ENCODE measurements around the gene HMCN2. TPM values are rescaled to one million over a fixed set of nuclear protein-coding genes. Genes with fewer than 3 reads are reported as not detected.

The HMCN2 gene
- total and polyA plus RNA-seq, 2 experiments from 2014 or later, result not detected

DNA sequence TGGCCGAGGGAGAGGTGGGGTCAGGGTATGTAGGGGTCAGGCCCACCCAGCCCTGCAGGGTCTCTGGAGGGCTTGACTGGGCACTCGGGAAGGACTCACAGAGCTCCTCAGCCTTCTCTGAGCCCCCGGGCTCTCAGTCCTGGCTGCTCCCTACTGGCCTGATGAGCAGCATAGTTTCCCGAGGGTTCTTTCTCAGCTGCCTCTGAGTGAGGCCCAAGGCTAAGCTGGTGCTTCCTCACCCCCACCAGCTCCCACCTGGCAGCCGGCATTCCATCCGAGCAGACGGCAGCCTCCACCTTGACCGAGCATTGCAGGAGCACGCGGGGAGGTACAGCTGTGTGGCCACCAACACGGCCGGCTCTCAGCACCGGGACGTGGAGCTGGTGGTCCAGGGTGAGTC lies 56.0 kb downstream of the HMCN2 start:
- WGBS, 2 experiments (ENCODE audit: low coverage in 1 of 2, low lambda C conversion rate in 2 of 2, missing lambda C conversion rate in 2 of 2), result 76 to 82% methylated on average over 14 of the region's 14 CpGs
- Histone ChIP-seq H2AFZ (no peak overlapping the region), H3K9ac (no peak overlapping the region), H3F3A (ENCODE audit: insufficient read depth) (no peaks in the 10 kb centered on the region), H3K27ac (no peak overlapping the region), H3K4me3 (no peak overlapping the region), H3K4me1 (ENCODE audit: insufficient read depth) (no peaks in the 10 kb centered on the region), H3K36me3 (ENCODE audit: low read depth) (no peaks in the 10 kb centered on the region), H3K9me3 (ENCODE audit: low read depth) (no peaks in the 10 kb centered on the region), H3K27me3 (replicated peaks; ENCODE audit: insufficient read depth) (peaks cover 17% of the 10 kb centered on the region; the same call in 1 of the 2 replicates), H3K4me2 (ENCODE audit: unreplicated experiment) (no peak overlapping the region), H3K79me2 (ENCODE audit: insufficient read depth) (no peaks in the 10 kb centered on the region), H3K9me2 (ENCODE audit: insufficient read depth) (no peaks in the 10 kb centered on the region), H4K20me1 (ENCODE audit: insufficient read depth) (no peaks in the 10 kb centered on the region)
- in situ Hi-C loops (cut with MboI), result no loop called here
- DNase-seq, result no peak
- TF ChIP-seq EZH2phosphoT487 (IDR thresholded peaks at IDR 0.05; ENCODE audit: insufficient read depth, low read depth) (no peak), EZH2 (IDR thresholded peaks at IDR 0.05; ENCODE audit: insufficient read depth, poor library complexity, severe bottlenecking) (no peak)

DNA sequence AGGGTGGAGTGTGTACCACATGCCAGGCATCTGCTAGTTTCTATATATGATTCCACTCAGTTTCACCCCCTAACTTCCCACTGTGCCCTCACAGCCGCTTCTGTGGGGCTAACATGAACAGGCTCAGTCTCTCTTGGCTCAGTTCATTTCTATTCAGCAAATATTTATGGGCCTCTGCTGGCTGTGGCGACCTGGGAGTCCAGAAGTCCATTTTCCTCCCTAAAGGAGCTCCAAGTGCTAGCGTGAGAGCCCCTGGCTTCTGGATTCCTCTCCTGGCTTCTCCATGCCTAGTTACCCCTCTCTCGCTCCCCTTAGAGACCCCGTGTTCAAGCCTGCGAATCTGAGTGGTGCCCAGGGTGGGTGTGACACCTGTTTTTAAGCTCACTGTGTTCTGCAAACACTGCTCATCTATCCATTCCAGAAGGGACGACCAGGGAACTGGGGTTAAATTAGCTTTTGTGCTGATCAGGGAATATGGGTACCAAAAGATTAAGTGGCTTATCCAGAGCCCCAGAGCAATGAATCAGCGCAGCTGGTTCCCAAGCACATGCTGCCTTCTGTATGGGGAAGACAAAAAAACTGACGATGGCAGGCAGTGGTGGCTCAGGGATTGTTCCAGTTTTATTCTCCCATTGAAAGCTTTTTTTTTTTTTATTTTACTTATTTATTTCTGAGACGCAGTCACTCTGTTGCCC lies 57.6 kb downstream of the HMCN2 start:
- Histone ChIP-seq H3F3A (ENCODE audit: insufficient read depth) (no peaks in the 10 kb centered on the region), H2AFZ (no peak overlapping the region), H3K27me3 (replicated peaks; ENCODE audit: insufficient read depth) (peaks cover 12% of the 10 kb centered on the region; the same call in 1 of the 2 replicates), H3K9me3 (ENCODE audit: low read depth) (no peaks in the 10 kb centered on the region), H3K9ac (no peak overlapping the region), H3K4me2 (ENCODE audit: unreplicated experiment) (no peak overlapping the region), H4K20me1 (ENCODE audit: insufficient read depth) (no peaks in the 10 kb centered on the region), H3K36me3 (ENCODE audit: low read depth) (no peaks in the 10 kb centered on the region), H3K79me2 (ENCODE audit: insufficient read depth) (no peaks in the 10 kb centered on the region), H3K4me1 (ENCODE audit: insufficient read depth) (peaks cover 8% of the 10 kb centered on the region), H3K4me3 (no peak overlapping the region), H3K27ac (no peak overlapping the region), H3K9me2 (ENCODE audit: insufficient read depth) (no peaks in the 10 kb centered on the region)
- DNase-seq, result no peak
- TF ChIP-seq EZH2phosphoT487 (IDR thresholded peaks at IDR 0.05; ENCODE audit: insufficient read depth, low read depth) (no peak), EZH2 (IDR thresholded peaks at IDR 0.05; ENCODE audit: insufficient read depth, poor library complexity, severe bottlenecking) (no peak)
- 63 to 66% methylated on average over 10 of the region's 10 CpGs for WGBS, 2 experiments (ENCODE audit: low coverage in 1 of 2, low lambda C conversion rate in 2 of 2, missing lambda C conversion rate in 2 of 2)
- in situ Hi-C loops (cut with MboI), result no loop called here

DNA sequence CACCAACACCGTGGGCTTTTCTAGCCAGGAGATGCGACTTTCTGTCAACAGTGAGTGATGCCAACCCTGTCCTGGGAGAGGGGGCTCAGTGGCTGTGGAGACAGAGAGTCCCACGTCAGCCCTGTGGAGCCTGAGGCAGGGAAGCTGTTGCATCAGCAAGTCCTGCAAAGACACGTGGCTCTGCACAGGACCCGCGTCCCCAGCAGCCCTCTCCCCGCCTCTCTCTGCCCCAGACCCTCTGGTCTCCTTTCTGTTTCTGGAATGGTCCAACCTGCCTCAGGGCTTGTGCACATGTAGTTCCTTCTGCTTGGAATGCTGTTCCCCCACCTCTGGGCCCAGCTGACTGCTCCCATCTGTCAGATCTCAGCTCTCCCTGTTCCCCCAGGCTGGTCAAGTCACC lies 60.4 kb downstream of the HMCN2 start:
- 82 to 86% methylated on average over 7 of the region's 7 CpGs for WGBS, 2 experiments (ENCODE audit: low coverage in 1 of 2, low lambda C conversion rate in 2 of 2, missing lambda C conversion rate in 2 of 2)
- no peak for DNase-seq
- Histone ChIP-seq H3K27me3 (replicated peaks; ENCODE audit: insufficient read depth) (0 out of 2 replicates have a peak, but pooled peaks cover 5% of the 10 kb centered on the region), H3K4me1 (ENCODE audit: insufficient read depth) (peaks cover 11% of the 10 kb centered on the region), H3K36me3 (ENCODE audit: low read depth) (no peaks in the 10 kb centered on the region), H3K9ac (no peak overlapping the region), H3K9me2 (ENCODE audit: insufficient read depth) (no peaks in the 10 kb centered on the region), H3F3A (ENCODE audit: insufficient read depth) (0 out of 2 replicates have a peak, but pooled peaks cover 5% of the 10 kb centered on the region), H2AFZ (no peak overlapping the region), H3K4me3 (no peak overlapping the region), H4K20me1 (ENCODE audit: insufficient read depth) (no peaks in the 10 kb centered on the region), H3K4me2 (ENCODE audit: unreplicated experiment) (no peak overlapping the region), H3K27ac (no peak overlapping the region), H3K79me2 (ENCODE audit: insufficient read depth) (no peaks in the 10 kb centered on the region), H3K9me3 (ENCODE audit: low read depth) (no peaks in the 10 kb centered on the region)
- TF ChIP-seq EZH2 (IDR thresholded peaks at IDR 0.05; ENCODE audit: insufficient read depth, poor library complexity, severe bottlenecking) (no peak), EZH2phosphoT487 (IDR thresholded peaks at IDR 0.05; ENCODE audit: insufficient read depth, low read depth) (no peak)
- in situ Hi-C loops (cut with MboI), result loop anchor here (25.0 kb wide), 1 partner anchor 439 kb away; no protein-coding TSS in a partner anchor

DNA sequence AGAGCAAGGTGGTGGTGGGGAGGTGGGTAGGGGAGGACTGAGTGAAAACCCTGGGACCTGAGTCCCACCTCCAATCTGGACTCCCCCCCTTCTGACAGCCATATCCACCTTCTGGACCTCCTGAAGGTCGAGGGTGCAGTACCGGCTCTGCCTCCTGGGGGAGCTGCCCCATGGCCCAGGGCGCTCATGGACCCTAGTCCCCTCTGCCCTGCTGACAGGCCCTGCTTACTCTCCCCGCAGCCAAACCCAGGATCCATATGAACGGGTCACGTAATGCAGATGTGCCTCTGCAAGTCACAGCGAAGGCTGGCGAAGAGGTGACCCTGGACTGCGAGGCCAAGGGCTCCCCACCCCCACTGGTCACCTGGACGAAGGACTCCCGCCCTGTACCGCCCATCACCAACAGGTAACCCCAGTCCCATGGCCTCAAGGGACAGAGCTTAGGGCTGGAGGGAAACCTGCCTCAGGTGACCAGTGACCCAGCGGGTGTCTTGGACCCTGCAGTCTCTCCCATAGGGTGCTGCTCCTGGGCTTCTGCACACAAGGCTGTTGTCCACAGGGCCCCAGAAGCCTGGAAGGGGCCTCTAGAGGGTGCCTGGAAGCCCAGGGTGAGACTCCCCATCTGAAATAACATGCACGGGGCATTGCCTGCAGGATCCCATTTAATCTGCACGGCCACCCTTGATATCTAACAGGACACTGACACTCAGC lies 61.7 kb downstream of the HMCN2 start:
- no peaks in the 10 kb centered on the region for H3K9me3 ChIP-seq (ENCODE audit: low read depth)
- H3K9ac ChIP-seq, result no peak overlapping the region
- no peak for TF ChIP-seq EZH2phosphoT487 (IDR thresholded peaks at IDR 0.05; ENCODE audit: insufficient read depth, low read depth)
- no peak for TF ChIP-seq EZH2 (IDR thresholded peaks at IDR 0.05; ENCODE audit: insufficient read depth, poor library complexity, severe bottlenecking)
- in situ Hi-C loops (cut with MboI), result loop anchor here (25.0 kb wide), 1 partner anchor 440 kb away; no protein-coding TSS in a partner anchor
- H3K9me2 ChIP-seq (ENCODE audit: insufficient read depth), result no peaks in the 10 kb centered on the region
- H3K4me3 ChIP-seq, result no peak overlapping the region
- no peak for DNase-seq
- H3K27ac ChIP-seq, result no peak overlapping the region
- H3K4me1 ChIP-seq (ENCODE audit: insufficient read depth), result peaks cover 11% of the 10 kb centered on the region
- no peak overlapping the region for H3K4me2 ChIP-seq (ENCODE audit: unreplicated experiment)
- no peaks in the 10 kb centered on the region for H4K20me1 ChIP-seq (ENCODE audit: insufficient read depth)
- 0 out of 2 replicates have a peak, but pooled peaks cover 5% of the 10 kb centered on the region for H3F3A ChIP-seq (ENCODE audit: insufficient read depth)
- no peak overlapping the region for H2AFZ ChIP-seq
- H3K27me3 ChIP-seq (replicated peaks; ENCODE audit: insufficient read depth), result 0 out of 2 replicates have a peak, but pooled peaks cover 5% of the 10 kb centered on the region
- no peaks in the 10 kb centered on the region for H3K79me2 ChIP-seq (ENCODE audit: insufficient read depth)
- H3K36me3 ChIP-seq (ENCODE audit: low read depth), result no peaks in the 10 kb centered on the region
- WGBS, 2 experiments (ENCODE audit: low coverage in 1 of 2, low lambda C conversion rate in 2 of 2, missing lambda C conversion rate in 2 of 2), result 66% methylated on average over 15 of the region's 15 CpGs

Data from GM23248 (cell line).